ENCODE data around the gene GRAMD4.

Gene GRAMD4

DNA sequence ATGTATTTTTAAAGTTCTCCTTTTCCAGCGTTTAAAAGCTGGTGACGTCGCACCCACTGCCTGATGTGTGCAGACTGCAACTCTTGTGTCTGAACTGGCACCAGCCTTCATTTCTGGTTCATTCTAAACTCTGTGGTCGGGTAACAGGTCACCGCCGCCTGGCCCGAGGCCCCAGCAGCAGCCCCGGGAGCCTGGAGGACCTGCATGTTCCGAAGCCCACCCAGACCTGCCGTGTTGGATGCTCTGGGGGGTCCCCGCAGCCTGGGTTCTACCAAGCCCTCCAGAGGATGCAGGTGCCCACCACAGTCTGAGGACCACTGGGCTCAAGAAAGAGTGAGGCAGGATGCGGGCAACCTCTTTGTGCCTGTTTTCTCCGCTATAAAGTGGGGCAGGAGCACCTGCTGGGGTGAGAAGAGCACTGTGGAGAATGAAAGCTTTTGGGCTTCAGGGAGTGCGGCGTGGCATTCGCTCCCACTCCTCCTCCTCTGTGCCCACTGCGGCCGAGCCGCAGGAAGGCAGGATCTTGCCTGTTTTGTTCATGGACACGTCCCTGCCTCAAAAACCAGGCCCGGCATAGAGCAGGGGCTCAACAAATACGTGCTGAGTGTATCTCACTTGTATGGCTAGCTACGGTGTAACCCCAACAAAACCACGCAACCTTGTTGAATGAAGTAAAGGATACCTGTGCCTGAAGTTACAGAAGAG lies 77.8 kb downstream of the GRAMD4 start:
- DNase-seq, result no peak

DNA sequence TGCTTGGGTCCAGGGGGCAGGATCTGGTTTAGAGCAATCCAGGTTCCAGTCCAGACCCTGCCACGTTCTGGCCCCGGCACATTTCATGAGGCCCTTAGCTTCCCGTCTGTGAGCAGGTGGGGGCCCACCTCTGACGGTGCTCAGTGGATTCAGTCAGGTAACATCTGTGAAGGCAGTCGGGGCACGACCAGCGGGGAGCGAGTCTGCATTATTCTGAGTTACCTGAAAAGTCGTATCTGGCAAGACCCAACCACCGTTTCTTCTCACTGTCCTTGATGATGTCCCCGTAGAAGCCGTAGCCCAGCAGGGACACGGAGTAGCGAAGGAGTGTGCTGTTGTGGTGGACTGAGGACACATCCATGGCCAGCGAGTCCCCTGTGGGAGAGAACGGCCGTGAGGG lies 78.9 kb downstream of the GRAMD4 start:
- no peak for DNase-seq

DNA sequence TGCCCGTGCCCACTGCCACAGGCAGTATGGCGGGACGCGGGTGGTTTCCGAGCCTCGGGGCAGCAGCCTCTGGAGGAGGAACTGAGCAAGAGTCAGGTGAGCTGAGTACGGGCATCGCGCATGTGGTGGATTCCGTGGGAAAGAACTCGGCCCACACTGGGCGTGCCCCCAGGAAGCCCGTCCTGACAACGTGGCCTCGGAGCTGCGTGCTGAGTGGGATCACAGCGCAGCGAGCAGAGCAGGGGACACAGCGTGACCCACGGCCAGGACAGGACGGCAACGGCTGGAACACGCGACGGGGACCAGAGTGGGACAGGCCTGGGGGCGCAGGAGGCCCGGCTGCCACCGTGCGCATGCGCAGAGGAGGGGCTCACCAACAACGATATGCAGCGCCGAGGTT lies 81.1 kb downstream of the GRAMD4 start:
- no peak for DNase-seq

DNA sequence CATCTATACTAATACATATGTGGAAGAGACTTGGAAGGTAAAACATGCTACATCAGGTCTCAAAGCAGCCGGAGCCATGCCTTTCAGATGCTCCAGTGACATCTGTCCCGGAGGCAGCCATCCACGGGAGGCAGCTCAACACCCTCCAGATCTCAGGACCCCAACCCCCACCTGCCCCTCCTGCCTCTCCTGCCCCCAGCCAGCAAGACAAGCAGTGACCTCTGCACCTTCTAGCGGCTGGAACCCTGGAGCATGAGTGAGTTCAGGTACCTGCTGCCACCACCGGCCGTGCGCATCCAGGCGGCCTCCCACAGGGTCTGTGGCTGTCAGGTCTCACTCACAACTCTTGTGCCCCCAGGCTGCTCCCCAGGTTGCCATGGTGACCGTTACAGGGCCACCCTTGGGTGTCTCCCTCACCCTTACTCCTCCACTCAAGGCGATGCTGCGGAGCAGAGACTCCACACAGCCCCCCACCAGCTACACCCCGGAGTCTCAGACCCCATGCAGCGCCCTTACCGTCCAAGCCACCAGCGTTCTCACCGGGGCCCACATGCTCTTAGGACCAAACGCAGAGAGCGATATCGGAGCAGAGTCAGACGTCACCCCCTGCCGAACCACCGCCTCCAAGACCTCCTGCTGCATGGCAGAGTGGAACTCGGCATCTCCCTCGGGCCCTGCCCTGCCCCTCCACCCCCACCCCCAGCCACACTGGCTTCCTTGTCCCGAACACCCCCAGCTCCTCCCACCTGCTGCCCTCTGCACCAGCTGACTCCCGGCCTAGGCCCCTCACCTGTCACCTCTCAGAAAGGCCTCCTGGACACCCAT lies 83.2 kb downstream of the GRAMD4 start:
- DNase-seq, result no peak

DNA sequence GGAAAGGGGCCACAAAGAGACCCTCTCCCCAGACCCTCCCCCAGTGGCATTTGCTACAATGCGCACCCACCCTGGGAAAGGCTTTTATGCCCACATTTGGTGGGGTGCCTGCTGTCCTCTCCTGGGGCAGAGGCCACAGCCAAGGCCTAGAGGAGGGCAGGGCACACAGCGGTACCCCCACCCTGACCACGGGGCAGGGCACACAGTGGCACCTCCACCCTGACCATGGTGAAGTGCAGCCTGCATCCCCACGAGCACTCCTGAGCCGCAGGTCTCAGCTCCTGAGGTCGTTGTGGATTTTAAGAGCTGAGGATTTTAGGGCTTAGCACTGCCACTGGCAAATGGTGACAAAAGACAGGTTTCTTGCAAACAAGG lies 83.8 kb downstream of the GRAMD4 start:
- no peak for DNase-seq

DNA sequence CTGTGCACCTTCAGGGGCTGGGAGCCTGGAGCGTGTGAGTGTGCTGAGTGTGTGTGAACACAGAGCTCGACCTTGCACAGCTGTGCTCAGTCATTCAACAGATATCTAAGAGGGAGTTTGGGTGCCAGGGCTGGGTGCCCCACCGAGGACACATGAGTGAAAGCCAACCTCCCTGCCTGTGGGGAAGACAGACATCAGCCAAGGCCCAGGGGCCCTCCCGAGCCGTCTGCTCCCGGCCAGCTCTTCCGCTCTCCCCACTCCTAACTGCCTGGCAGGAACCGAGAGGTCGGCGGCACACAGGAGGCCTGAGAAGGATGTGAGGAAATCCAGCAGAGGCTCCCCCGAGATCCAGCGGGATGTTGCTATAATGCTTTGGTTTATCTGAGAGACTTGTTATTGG lies 85.9 kb downstream of the GRAMD4 start:
- DNase-seq, result no peak

DNA sequence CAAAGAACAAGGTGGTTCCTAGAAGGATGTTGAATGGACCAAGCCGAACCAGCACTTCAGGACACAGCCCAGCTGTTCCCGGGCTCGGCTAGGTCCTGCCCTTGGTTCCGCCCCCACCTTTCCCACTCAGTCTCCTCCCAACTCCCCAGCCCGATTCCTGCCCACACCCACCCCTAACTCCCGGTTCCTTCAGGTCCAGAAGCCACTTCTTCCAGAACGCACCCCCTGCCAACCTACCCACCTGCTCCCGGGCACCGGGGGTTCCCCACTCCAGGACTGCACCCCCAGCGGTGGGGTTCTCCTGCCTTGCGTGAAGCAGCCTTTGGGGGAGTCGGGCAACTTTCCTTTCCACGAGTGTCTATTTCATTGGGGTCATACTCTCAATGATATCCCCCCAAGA lies 87.1 kb downstream of the GRAMD4 start:
- no peak for DNase-seq

DNA sequence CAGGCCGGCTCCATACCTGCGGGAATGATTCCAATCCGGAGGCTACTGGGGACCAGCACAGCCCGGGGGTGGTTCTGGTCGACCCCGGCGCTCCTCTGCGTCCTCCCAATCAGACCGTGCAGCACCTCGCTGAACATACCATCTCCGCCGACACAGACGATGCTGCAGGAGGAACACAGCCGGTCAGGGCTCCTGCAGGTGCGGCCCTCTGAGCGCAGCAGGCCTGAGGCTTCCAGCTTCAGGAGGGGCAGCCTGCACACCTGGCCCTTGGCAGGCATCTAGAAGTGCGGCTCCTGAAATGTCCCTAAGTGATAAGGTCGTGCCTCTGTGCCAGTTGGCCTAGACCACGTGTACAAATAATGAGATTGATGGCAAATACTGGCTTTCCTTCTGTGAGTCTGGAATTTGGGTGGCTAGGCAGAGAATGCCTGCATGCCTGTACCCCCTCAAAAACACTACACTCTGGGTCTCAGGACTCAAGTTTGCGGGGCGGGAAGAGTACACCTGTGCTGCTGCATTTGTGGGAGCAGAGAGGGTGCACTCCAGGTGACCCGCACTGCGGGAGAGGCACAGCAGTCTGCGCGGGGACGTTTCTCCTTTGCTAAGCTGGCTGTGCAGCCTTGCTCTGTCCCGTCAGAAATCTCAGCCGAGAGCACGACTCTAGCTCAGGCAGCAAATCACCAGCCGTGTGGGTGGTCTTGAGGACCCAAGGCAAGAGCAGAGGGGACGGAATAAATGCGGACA lies 87.8 kb downstream of the GRAMD4 start:
- DNase-seq, result no peak

DNA sequence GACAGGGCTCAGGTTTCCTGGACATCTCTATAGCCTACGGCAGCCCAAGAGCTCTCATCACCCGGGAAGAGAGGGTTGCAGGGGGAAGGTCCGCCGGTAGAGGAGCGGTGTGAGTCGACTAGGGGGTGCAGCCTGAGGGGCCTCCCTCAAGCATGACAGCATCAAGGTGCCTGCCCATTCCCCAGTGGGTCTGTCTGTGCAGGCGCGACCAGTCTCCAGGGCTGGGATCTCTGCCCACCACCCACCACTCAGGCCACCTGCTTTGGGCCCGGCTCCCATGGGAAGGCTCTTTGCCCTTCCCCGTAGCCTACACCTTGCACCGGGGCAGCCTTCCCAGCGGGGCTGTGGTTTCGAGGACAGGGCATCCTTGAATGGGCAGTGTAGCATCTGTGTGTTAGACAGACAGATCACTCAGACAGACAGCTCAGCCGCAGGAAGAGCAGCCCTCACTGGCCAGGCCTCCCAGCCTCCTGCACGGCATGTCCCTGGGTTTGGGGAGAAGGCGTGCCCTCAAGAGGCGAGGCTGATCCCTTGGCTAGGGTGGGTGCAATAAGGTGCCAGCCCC lies 88.7 kb downstream of the GRAMD4 start:
- DNase-seq, result no peak

DNA sequence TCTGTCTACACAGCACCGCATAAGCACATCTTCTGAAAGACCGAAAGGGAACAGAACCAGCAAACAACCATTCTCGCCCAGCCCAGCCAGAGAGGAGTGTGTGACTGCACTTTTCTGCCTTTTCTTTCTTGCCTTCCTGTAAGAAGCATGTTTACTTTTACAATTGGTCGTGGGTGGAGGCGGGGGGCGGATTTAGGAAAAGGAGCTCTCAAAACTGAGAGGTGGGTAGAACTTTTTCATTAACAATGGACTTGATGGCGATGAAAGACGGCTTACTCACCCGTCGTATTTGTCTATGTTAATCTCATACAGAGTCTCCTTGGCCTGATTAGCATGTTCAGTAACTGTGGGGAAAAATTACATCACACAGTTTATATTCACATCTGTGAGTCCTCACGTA lies 90.6 kb downstream of the GRAMD4 start:
- DNase-seq, result no peak

DNA sequence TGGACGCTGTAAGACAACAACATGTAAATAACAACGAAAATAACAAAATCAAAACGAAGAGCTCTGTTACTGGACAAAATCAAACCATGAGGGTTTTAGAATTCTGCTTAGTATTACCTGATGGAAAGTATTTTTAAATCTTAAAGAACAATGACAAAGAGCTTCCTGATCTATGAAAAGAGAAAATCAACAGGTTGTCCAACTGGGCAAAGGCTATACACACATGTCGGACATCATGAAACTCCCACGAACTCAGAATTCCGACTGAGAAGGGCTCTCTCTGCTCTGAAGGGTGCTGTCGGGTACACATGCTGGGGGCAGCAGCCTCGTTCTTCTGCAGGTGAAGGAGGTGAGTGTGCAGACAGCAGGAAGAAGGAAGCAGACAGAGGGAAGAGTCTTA lies 92.1 kb downstream of the GRAMD4 start:
- no peak for DNase-seq

DNA sequence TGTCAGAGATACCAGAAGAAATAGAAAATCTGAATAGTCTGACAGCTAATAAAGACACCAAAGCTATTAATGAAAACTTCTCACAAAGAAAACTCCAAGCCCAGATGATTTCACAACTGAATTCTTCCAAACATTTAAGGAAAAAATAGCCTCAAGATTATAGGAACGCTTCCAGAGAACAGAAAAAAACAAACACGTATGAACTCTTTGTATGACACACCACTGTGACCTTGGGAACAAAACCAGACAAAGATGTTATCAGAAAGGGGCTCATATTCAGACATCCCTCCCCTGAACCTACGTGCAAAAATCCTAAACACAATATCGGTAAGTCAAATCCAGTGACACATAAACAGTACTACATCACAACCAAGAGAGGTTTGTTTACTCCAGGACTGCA lies 94.4 kb downstream of the GRAMD4 start:
- DNase-seq, result no peak

DNA sequence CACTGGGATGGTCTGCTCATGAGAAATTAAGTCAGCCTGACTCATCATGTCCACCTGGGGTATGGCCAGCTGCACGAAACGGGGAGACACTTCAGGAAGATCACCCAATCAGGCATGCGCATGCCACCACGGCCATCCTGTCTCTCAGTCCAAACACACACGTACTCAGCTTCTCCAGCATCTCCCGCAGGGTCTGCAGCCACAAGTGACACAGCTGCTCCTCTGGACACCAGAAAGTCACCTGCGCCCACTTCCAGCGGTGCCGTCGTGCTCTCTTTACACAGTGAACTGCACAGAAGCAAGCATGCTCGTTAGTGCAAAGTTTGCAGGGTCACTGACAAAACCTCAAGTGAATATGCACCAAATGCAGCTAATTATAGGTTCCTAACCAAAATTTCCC lies 99.7 kb downstream of the GRAMD4 start:
- no peak for DNase-seq

DNA sequence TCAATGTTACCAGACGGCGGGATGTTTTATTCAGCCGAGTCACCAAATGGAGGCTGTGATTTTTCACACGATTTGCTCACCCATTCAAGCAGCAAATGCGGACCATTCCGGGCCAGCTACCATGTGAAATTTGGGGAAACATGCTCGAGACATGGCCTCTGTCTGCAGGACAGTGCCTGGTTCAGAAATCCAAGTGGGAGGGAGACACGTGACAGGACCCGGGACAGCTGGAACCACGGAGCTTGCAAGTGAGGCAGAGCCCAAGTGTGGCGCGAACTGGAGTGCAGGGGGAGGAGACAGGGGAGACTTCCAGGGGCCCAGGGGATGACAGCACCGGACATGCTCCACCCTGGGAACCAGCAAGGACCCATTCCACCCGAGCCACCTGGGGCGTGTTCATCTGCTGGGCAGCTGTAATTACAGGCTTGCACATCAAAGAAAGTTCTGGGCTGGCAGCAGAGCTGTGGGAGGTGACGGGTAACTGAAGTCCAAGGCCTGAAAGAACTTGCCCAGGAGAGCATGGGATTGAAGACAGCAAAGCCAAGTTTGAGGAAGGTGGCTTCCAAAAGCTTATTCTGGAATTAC lies 101.4 kb downstream of the GRAMD4 start:
- no peak for DNase-seq

DNA sequence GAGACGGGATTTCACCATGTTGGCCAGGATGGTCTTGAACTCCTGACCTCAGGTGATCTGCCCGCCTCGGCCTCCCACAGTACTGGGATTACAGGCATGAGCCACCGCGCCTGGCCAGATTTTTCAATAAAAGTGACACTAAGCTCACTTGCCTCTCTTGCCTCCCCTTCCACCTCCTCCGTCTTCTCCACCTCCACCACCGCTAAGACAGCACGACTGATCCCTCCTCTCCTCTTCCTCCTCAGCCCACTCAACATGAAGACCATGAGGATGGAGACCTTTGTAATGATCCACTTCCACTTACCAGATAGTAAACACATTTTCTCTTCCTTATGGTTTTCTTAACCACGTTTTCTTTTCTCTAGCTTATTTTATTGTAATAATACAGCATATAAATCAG lies 103.7 kb downstream of the GRAMD4 start:
- DNase-seq, result no peak

DNA sequence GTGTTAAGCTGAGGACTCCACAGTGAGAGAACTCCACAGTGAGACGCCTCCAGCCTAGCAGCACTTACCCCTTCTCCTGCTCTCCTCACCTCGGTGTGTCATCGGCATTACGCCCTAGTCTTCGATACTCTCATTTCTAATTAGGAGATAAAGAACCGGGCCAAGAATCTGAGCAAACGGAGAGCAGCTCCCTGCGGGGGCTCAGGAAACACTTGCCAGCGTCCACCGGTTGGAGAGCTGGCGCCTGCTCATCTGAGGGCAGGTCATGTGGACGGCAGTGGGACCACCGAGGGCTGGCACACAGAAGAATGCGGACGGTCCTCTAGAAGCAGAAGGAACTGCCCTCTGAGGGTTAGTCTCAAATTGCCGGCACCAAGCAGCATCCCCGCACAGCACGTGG lies 104.9 kb downstream of the GRAMD4 start:
- DNase-seq, result no peak

DNA sequence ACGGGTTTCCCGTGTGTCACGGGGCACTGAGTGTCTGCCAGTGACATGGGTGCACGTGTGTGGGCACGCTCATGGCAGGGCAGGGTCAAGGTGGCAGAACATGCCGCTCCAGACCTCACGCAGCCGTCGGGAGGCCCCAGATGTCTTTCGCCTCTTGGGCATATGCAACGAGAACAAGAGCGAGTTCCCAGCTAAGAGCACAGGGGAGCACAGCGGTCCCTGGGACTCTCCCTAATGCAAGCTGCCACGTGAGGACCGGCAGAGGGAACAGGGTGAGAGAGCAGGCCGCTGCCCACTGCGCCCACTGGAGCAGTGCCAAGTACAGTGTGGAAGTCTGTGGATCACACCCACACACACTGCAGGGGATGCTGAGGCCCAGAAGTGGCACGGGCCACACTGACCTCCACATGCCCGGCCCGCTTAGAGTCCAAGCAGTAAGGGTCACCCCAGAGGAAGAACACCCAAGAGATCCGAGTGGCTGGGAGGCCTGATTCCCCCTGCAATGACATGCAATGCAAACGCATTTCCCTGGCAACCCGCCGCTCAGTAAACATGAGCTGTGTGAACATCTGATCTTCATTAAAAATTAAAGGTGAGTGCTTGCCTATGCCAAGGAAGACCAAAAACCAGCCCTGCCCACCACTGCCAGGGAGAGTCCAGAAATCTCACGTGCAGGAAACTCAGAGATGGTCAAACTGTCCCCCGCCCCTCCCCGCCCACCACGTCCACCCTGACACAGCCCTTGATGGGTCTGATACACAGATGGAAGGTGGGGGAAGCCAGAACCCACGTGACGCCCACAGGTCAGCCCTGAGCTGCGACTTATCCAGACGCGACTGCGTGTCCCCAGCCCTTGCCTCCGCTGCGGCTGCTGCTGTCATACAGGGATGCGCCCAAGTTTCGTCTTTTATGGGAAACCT lies 106.1 kb downstream of the GRAMD4 start:
- no peak for DNase-seq

DNA sequence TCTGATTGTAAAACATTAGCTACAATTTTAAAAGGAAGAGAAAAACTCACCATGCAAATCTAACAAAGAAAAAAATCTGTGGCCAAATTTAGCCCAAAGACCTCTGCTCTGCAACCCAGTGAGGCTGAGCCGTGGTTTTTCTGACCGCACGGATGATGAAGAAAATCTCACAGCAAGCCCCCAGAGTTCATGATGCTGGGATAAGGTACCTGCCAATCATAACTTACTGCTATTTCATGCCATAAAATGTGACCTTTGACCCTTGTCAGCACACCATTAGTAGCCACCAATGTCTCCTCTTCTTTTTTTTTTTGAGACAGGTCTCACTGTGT lies 106.8 kb downstream of the GRAMD4 start:
- no peak for DNase-seq

DNA sequence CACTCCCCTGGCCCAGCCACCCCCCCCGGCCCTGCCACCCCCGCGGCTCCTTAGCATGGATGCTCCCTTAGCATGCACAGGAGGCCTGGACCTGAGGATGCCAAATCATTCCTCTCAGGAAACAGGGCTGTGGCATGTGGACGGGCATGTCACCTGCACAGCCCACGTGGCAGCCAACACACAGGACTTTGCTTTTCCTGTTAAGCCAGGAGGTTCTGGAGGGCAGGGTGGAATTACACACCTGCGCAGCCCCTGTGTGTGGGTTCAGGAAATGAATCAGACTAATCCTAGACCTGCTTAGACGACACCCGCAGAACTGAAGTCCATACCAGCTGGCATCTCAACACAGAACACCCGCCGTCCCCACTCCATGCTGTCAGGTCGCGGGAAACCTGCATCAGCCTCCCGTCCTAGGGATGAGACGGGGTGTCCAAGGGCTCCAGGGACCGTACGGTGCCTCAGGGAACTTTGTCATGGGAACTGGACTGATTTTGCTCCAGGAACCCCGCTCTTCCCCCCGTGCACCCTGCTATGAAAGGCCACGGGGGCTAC lies 107.7 kb downstream of the GRAMD4 start:
- DNase-seq, result no peak

DNA sequence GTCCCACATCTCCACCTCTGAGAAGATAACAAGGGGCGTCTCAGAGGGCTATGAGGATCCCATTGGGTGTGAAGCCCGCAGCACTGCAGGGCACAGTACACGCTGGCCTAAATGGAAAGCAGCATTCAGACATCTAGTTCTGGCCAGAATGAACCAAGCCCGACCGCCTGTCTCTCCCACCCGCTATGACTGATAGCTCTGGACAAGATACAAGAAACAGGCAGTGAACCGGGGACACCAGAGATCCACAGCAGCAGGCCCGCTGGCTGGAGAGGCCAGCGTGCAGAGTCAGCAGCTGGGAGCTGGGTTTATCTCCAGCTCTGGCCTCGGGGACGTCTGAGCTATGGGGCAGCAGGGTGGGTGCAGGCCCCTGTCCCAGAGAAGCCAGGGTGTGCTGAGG lies 108.3 kb downstream of the GRAMD4 start:
- no peak for DNase-seq

Data from GF-D8 (cell line).